ENCODE results near the gene EGFL8.

EGFL8 gene

GRCh38 chr6:32146687-32147086 is 17.7 kb upstream of the EGFL8 start:
- no peak for DNase-seq (ENCODE audit: low read depth)

- DNase-seq (ENCODE audit: low read depth): no peak
Observed at GRCh38 chr6:32147401-32148132, 16.8 kb upstream of the EGFL8 start.

GRCh38 chr6:32148289-32149091 is 15.9 kb upstream of the EGFL8 start:
- peak; percentile 32 for DNase-seq (ENCODE audit: low read depth)

GRCh38 chr6:32149092-32149755 is 15.2 kb upstream of the EGFL8 start:
- DNase-seq (ENCODE audit: low read depth): no peak

GRCh38 chr6:32149932-32150870 is 14.2 kb upstream of the EGFL8 start:
- no peak for DNase-seq (ENCODE audit: low read depth)

GRCh38 chr6:32151181-32151862 is 13.1 kb upstream of the EGFL8 start:
- no peak for DNase-seq (ENCODE audit: low read depth)

GRCh38 chr6:32151863-32152768 is 12.3 kb upstream of the EGFL8 start, which contains the start of gene PRRT1:
PRRT1 (minus strand) TSS chr6:32151939; CDS start chr6:32151827, 112 bp downstream.
- DNase-seq (ENCODE audit: low read depth): no peak

GRCh38 chr6:32152769-32153563 is 11.4 kb upstream of the EGFL8 start:
- no peak for DNase-seq (ENCODE audit: low read depth)

- peak; percentile 62 for DNase-seq (ENCODE audit: low read depth)
Observed at GRCh38 chr6:32153564-32154513, 10.6 kb upstream of the EGFL8 start, which contains the start of gene PPT2. PPT2 (plus strand) TSS chr6:32154141; CDS start chr6:32154595, 454 bp downstream.

GRCh38 chr6:32154514-32155161 is 9.8 kb upstream of the EGFL8 start:
- DNase-seq (ENCODE audit: low read depth): peak; percentile 13

GRCh38 chr6:32156891-32157290 is 7.5 kb upstream of the EGFL8 start:
- no peak for DNase-seq (ENCODE audit: low read depth)

GRCh38 chr6:32158052-32158451 is 6.3 kb upstream of the EGFL8 start:
- no peak for DNase-seq (ENCODE audit: low read depth)

GRCh38 chr6:32163559-32164258 is 686 bp upstream of the EGFL8 start:
- no peak for DNase-seq (ENCODE audit: low read depth)

- no peak for DNase-seq (ENCODE audit: low read depth)
Observed at GRCh38 chr6:32166411-32167061, 2.1 kb downstream of the EGFL8 start.

- DNase-seq (ENCODE audit: low read depth): no peak
Observed at GRCh38 chr6:32167154-32167760, 2.9 kb downstream of the EGFL8 start.

All from stimulated activated CD8-positive, alpha-beta memory T cell treated with anti-CD3 and anti-CD28 coated beads, Interleukin-15, amount 100 ng/mL, for 24 hours (primary cell).